ENCODE data around the gene OR52E5. TPM values are rescaled to one million over a fixed set of nuclear protein-coding genes. Genes with fewer than 3 reads are reported as not detected.

The OR52E5 gene
- polyA plus RNA-seq, 2 donors, result not detected

DNA sequence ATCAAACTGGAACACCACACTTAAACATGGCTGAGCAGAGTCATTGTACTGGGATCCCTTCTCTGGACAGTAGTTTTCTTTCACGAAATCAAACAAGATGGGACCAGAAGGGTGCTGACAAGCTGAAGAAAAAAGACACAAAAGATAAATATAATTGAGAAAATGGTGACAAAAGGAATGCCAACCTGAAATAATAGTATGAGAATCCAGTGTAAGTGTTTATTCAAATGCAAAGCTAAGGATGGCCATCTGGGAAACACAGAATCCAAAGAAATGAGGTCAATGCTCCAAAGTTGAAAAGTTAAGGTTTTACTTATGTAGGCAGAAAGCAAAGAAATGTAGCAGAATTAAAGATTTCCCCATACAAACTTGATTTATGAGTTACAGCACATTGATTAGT is 5.3 kb upstream of the OR52E5 start:
- Histone ChIP-seq H3K27me3 (ENCODE audit: control insufficient read depth in 1 of 2, insufficient read depth in 2 of 2, low read length in 2 of 2) (no peaks in the 10 kb centered on the region), H3K36me3 (ENCODE audit: control insufficient read depth in 2 of 2, insufficient read depth in 2 of 2, low read length in 1 of 2) (no peaks in the 10 kb centered on the region), H3K4me1 (ENCODE audit: control insufficient read depth in 2 of 2, insufficient read depth in 2 of 2, low read length in 1 of 2) (no peaks in the 10 kb centered on the region), H3K27ac (ENCODE audit: low read depth in 2 of 2, low read length in 1 of 2) (no peak overlapping the region), H3K4me3 (ENCODE audit: low read depth in 1 of 2, low read length in 2 of 2) (no peak overlapping the region), H3K9me3 (ENCODE audit: control insufficient read depth in 2 of 2, insufficient read depth in 1 of 2, low read depth in 1 of 2, low read length in 1 of 2) (no peaks in the 10 kb centered on the region)
- WGBS, 2 donors, result 62 to 67% methylated on average over 1 of the region's 1 CpG

DNA sequence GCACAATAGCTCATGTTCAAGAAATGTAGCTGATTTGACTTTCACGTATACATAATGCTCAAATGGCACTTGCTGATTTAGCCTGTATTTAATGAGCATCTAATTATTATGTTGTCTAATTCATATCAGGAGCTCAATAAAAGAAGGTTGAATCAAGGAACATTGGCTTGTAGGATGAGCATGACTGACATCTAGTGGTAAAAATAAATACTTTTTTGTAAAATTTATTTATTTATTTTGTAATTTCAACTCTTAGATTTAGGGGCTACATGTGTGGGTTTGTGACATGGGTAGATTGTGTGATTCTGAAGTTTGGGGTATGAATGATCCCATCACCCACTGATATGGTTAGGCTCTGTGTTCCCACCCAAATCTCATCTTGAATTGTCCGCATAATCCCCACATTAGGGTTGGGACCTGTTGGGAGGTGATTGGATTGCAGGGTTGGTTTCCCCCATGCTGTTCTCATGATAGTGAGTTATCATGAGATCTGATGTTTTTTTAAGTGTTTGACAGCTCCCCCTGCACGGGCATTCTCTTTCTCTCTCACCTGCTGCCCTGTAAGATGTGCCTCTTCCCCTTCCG is 1.7 kb upstream of the OR52E5 start:
- WGBS, 2 donors, result 60 to 63% methylated on average over 4 of the region's 4 CpGs
- no peaks in the 10 kb centered on the region for H3K27me3 ChIP-seq (ENCODE audit: control insufficient read depth in 1 of 2, insufficient read depth in 2 of 2, low read length in 2 of 2)
- no peaks in the 10 kb centered on the region for H3K4me1 ChIP-seq (ENCODE audit: control insufficient read depth in 2 of 2, insufficient read depth in 2 of 2, low read length in 1 of 2)
- H3K4me3 ChIP-seq (ENCODE audit: low read depth in 1 of 2, low read length in 2 of 2), result no peak overlapping the region
- no peaks in the 10 kb centered on the region for H3K9me3 ChIP-seq (ENCODE audit: control insufficient read depth in 2 of 2, insufficient read depth in 1 of 2, low read depth in 1 of 2, low read length in 1 of 2)
- no peak overlapping the region for H3K27ac ChIP-seq (ENCODE audit: low read depth in 2 of 2, low read length in 1 of 2)
- no peaks in the 10 kb centered on the region for H3K36me3 ChIP-seq (ENCODE audit: control insufficient read depth in 2 of 2, insufficient read depth in 2 of 2, low read length in 1 of 2)

DNA sequence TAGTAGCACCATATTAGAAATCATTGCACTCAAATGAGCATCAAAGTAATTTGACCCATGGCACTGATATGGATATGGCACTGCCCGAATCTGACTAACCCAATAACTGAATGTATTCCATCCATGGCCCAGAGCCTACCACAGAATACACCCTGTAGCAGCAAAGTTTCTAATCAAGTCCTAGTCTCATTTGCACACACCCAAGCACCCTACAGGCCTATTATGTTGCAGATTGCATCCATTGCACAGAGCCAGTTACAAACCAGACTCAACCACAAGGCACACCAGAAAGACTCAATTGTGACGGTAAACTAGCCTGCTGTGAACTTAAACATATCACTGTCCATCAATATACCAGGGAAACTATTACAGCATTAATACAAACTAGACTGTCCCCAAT is 6.5 kb downstream of the OR52E5 start:
- Histone ChIP-seq H3K36me3 (ENCODE audit: control insufficient read depth in 2 of 2, insufficient read depth in 2 of 2, low read length in 1 of 2) (no peaks in the 10 kb centered on the region), H3K4me3 (ENCODE audit: low read depth in 1 of 2, low read length in 2 of 2) (no peak overlapping the region), H3K27me3 (ENCODE audit: control insufficient read depth in 1 of 2, insufficient read depth in 2 of 2, low read length in 2 of 2) (no peaks in the 10 kb centered on the region), H3K9me3 (ENCODE audit: control insufficient read depth in 2 of 2, insufficient read depth in 1 of 2, low read depth in 1 of 2, low read length in 1 of 2) (peaks cover 0 to 2% of the 10 kb centered on the region in 2 donors), H3K4me1 (ENCODE audit: control insufficient read depth in 2 of 2, insufficient read depth in 2 of 2, low read length in 1 of 2) (no peaks in the 10 kb centered on the region), H3K27ac (ENCODE audit: low read depth in 2 of 2, low read length in 1 of 2) (no peak overlapping the region)
- WGBS, 2 donors, result 79 to 84% methylated on average over 2 of the region's 2 CpGs

DNA sequence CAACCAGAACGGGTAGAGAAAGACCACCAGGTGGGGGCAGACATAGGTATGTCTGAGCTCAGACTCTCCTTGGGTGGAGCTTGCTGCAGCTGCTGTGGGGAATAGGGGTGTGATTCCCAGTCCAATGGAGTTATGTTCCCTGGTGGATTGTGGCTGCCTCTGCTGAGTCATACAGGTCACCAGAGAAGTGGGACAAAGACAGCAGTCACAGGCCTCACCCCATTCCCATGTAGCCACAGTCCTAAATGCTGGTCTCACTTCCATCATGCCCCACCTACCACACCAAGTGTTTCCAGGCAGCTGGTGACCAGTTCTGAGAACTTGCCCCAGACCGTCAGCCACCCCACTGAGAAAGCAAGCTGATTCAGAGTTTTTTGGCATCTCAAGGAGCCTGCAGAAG is 17.5 kb downstream of the OR52E5 start:
- Histone ChIP-seq H3K27me3 (ENCODE audit: control insufficient read depth in 1 of 2, insufficient read depth in 2 of 2, low read length in 2 of 2) (no peaks in the 10 kb centered on the region), H3K4me1 (ENCODE audit: control insufficient read depth in 2 of 2, insufficient read depth in 2 of 2, low read length in 1 of 2) (no peaks in the 10 kb centered on the region), H3K9me3 (ENCODE audit: control insufficient read depth in 2 of 2, insufficient read depth in 1 of 2, low read depth in 1 of 2, low read length in 1 of 2) (no peaks in the 10 kb centered on the region), H3K36me3 (ENCODE audit: control insufficient read depth in 2 of 2, insufficient read depth in 2 of 2, low read length in 1 of 2) (no peaks in the 10 kb centered on the region), H3K4me3 (ENCODE audit: low read depth in 1 of 2, low read length in 2 of 2) (no peak overlapping the region), H3K27ac (ENCODE audit: low read depth in 2 of 2, low read length in 1 of 2) (no peak overlapping the region)
- 66 to 75% methylated on average over 2 of the region's 2 CpGs for WGBS, 2 donors

DNA sequence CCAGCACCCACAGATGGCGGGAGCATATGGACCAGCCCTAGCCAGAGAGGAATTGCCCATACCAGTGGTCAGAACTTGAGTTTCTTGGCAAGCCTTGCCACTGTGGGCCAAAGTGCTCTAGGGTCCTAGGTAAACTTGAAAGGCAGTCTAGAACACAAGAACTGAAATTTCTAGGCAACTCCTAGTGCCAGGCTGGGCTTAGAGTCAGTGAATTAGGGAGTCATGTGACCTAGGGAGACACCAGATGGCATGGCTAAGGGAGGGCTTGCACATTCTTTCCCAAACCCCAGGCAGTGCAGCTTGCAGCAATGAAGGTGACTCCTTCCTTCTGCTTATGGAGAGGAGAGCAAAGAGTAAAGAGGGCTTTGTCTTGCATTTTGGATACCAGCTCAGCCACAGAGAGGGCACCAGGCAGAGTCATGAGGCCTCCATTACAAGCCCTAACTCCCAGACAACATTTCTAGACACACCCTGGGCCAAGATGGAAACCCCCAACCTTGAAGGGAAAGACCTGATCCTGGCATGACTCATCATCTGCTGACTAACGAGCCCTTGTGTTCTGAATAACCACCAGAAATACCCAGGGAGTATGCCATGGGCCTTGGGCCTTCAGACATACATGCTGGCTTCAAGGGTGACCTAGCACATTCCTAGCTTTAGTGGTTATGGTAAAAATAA is 29.9 kb downstream of the OR52E5 start:
- WGBS, 2 donors, result 64 to 78% methylated on average over 2 of the region's 2 CpGs

DNA sequence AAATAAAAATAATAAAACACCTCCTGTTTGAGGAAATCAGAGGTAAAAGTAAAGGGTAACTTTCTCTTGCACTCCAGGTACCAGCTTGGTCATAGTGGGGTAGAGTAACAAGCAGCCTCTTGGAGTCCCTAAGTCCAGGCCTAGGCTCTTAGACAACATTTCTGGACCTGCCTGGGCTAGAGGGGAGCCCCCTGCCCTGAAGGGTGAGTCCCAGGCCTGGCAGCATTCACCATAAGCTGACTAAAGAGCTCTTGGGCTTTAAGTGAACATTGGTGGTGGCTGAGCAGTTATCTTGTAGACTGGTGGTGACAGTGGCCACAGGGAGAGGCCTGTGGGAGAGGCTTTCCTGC is 30.4 kb downstream of the OR52E5 start:
- Histone ChIP-seq H3K4me3 (ENCODE audit: low read depth in 1 of 2, low read length in 2 of 2) (no peak overlapping the region), H3K36me3 (ENCODE audit: control insufficient read depth in 2 of 2, insufficient read depth in 2 of 2, low read length in 1 of 2) (no peaks in the 10 kb centered on the region), H3K27ac (ENCODE audit: low read depth in 2 of 2, low read length in 1 of 2) (no peak overlapping the region), H3K27me3 (ENCODE audit: control insufficient read depth in 1 of 2, insufficient read depth in 2 of 2, low read length in 2 of 2) (no peaks in the 10 kb centered on the region), H3K9me3 (ENCODE audit: control insufficient read depth in 2 of 2, insufficient read depth in 1 of 2, low read depth in 1 of 2, low read length in 1 of 2) (peaks cover 2% of the 10 kb centered on the region in 2 donors), H3K4me1 (ENCODE audit: control insufficient read depth in 2 of 2, insufficient read depth in 2 of 2, low read length in 1 of 2) (no peaks in the 10 kb centered on the region)

More for the DNA sequence above, 29.9 kb downstream of the OR52E5 start:
- Histone ChIP-seq H3K27me3 (ENCODE audit: control insufficient read depth in 1 of 2, insufficient read depth in 2 of 2, low read length in 2 of 2) (no peaks in the 10 kb centered on the region), H3K9me3 (ENCODE audit: control insufficient read depth in 2 of 2, insufficient read depth in 1 of 2, low read depth in 1 of 2, low read length in 1 of 2) (peaks cover 0 to 2% of the 10 kb centered on the region in 2 donors), H3K27ac (ENCODE audit: low read depth in 2 of 2, low read length in 1 of 2) (no peak overlapping the region), H3K4me1 (ENCODE audit: control insufficient read depth in 2 of 2, insufficient read depth in 2 of 2, low read length in 1 of 2) (no peaks in the 10 kb centered on the region), H3K4me3 (ENCODE audit: low read depth in 1 of 2, low read length in 2 of 2) (no peak overlapping the region), H3K36me3 (ENCODE audit: control insufficient read depth in 2 of 2, insufficient read depth in 2 of 2, low read length in 1 of 2) (no peaks in the 10 kb centered on the region)

DNA sequence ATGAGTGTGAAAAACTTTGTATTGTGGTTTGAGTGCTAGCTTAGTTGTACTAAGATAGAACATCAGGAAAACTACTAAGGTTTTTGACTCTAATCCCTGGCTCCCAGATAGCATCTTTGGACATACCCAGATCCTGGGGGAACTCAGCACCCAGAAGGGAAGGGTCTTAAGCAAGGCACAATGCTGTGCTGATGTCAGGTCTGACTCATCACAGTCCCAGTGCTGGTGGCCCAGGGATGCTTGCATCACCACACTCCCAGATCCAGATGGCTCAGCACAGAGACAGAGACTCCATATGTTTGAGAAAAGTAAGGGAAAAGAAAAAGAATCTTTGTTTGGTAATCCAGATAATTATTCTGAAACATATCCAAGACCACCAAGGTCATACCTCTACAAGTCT is 30.8 kb downstream of the OR52E5 start:
- Histone ChIP-seq H3K27me3 (ENCODE audit: control insufficient read depth in 1 of 2, insufficient read depth in 2 of 2, low read length in 2 of 2) (no peaks in the 10 kb centered on the region), H3K36me3 (ENCODE audit: control insufficient read depth in 2 of 2, insufficient read depth in 2 of 2, low read length in 1 of 2) (no peaks in the 10 kb centered on the region), H3K9me3 (ENCODE audit: control insufficient read depth in 2 of 2, insufficient read depth in 1 of 2, low read depth in 1 of 2, low read length in 1 of 2) (peaks cover 4 to 5% of the 10 kb centered on the region in 2 donors), H3K4me1 (ENCODE audit: control insufficient read depth in 2 of 2, insufficient read depth in 2 of 2, low read length in 1 of 2) (no peaks in the 10 kb centered on the region), H3K27ac (ENCODE audit: low read depth in 2 of 2, low read length in 1 of 2) (no peak overlapping the region), H3K4me3 (ENCODE audit: low read depth in 1 of 2, low read length in 2 of 2) (no peak overlapping the region)

DNA sequence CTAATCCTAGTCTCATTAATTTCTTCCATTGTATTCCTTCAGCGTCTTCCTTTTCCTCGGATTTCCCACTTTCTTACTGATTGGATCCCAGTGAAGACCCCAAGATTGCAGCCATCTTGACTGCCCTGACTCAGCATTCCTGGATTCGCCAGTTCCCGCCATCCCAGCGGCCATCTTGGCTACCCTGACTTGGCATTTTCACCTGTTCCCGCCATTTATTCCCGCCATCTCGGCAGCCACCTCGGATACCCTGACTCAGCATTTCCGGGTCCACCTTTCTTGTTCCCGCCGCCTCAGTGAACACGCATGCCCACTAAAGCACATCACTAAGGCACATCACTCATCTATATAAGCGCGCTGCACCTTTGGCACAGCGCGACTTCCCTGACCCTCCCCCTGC is 35.3 kb downstream of the OR52E5 start:
- H3K4me3 ChIP-seq (ENCODE audit: low read depth in 1 of 2, low read length in 2 of 2), result no peak overlapping the region
- H3K4me1 ChIP-seq (ENCODE audit: control insufficient read depth in 2 of 2, insufficient read depth in 2 of 2, low read length in 1 of 2), result no peaks in the 10 kb centered on the region
- H3K9me3 ChIP-seq (ENCODE audit: control insufficient read depth in 2 of 2, insufficient read depth in 1 of 2, low read depth in 1 of 2, low read length in 1 of 2), result peaks cover 8 to 17% of the 10 kb centered on the region in 2 donors
- no peak overlapping the region for H3K27ac ChIP-seq (ENCODE audit: low read depth in 2 of 2, low read length in 1 of 2)
- 95 to 98% methylated on average over 17 of the region's 17 CpGs for WGBS, 2 donors
- no peaks in the 10 kb centered on the region for H3K27me3 ChIP-seq (ENCODE audit: control insufficient read depth in 1 of 2, insufficient read depth in 2 of 2, low read length in 2 of 2)
- H3K36me3 ChIP-seq (ENCODE audit: control insufficient read depth in 2 of 2, insufficient read depth in 2 of 2, low read length in 1 of 2), result no peaks in the 10 kb centered on the region

DNA sequence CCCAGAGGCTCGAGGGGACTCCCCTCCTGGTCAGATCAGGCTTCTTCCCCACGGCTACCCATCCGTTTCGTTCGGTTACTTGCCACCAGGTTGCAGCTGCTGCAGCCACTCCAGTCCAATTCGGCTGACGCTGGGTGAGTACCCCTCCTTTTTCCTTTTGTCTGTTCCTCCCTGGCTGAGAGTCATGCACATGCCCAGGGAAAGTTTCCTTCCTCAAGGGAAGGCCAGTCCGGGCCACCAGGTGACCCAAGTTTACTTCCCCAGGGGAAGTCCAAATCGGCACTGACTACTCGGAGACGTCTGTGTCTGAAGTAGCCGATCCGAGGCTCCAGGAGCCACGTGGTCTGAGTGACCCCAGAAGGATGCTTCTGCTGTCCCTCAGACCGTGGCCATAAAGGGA is 35.8 kb downstream of the OR52E5 start:
- no peaks in the 10 kb centered on the region for H3K36me3 ChIP-seq (ENCODE audit: control insufficient read depth in 2 of 2, insufficient read depth in 2 of 2, low read length in 1 of 2)
- 84 to 89% methylated on average over 15 of the region's 15 CpGs for WGBS, 2 donors
- no peak overlapping the region for H3K4me3 ChIP-seq (ENCODE audit: low read depth in 1 of 2, low read length in 2 of 2)
- no peaks in the 10 kb centered on the region for H3K27me3 ChIP-seq (ENCODE audit: control insufficient read depth in 1 of 2, insufficient read depth in 2 of 2, low read length in 2 of 2)
- no peak overlapping the region for H3K27ac ChIP-seq (ENCODE audit: low read depth in 2 of 2, low read length in 1 of 2)
- no peaks in the 10 kb centered on the region for H3K4me1 ChIP-seq (ENCODE audit: control insufficient read depth in 2 of 2, insufficient read depth in 2 of 2, low read length in 1 of 2)
- peaks cover 8 to 16% of the 10 kb centered on the region in 2 donors for H3K9me3 ChIP-seq (ENCODE audit: control insufficient read depth in 2 of 2, insufficient read depth in 1 of 2, low read depth in 1 of 2, low read length in 1 of 2)
